ENCODE results near the gene CALML4. TPM values are rescaled to one million over a fixed set of nuclear protein-coding genes. Genes with fewer than 3 reads are reported as not detected.
"Not testable (repeated sequence)": the region's sequence is repeated elsewhere in the genome, so short reads cannot be mapped to it uniquely, and the experiment has no call there.

The CALML4 gene
- total RNA-seq, 1 experiment from 2014 or later, result 19.5 TPM

- ChIA-PET CTCF (no interaction called here), POLR2A (no interaction called here)
- TF ChIP-seq CTCF (IDR thresholded peaks at IDR 0.05; ENCODE audit: insufficient read depth in 1 of 2, low read depth in 1 of 2, low read length in 1 of 2, severe bottlenecking in 1 of 2, unreplicated experiment in 1 of 2), result no peak
Observed at GRCh38 chr15:68175526-68175925, 29.6 kb downstream of the CALML4 start.

GRCh38 chr15:68173119-68173518 lies 32.0 kb downstream of the CALML4 start:
- POLR2A ChIA-PET, result no interaction called here
- H3K4me1 Mint-ChIP-seq (ENCODE audit: low read depth, unreplicated experiment), result no peaks in the 10 kb centered on the region

More at GRCh38 chr15:68175526-68175925, 29.6 kb downstream of the CALML4 start:
- intact Hi-C loops (cut with micrococcal nuclease; ENCODE audit: unreplicated experiment), result no loop called here
- no peak overlapping the region for H3K4me3 ChIP-seq (ENCODE audit: low read depth, low read length)
- no peaks in the 10 kb centered on the region for H3K36me3 ChIP-seq (ENCODE audit: control insufficient read depth, insufficient read depth, low read length)
- H3K4me1 ChIP-seq, result no peaks in the 10 kb centered on the region
- no peak overlapping the region for H3K4me3 Mint-ChIP-seq (ENCODE audit: unreplicated experiment)
- H3K27me3 ChIP-seq (replicated peaks; ENCODE audit: control insufficient read depth, insufficient read depth, low read length), result no peaks in the 10 kb centered on the region
- no peaks in the 10 kb centered on the region for H3K9me3 Mint-ChIP-seq (ENCODE audit: unreplicated experiment)
- H3K27me3 Mint-ChIP-seq (ENCODE audit: insufficient read depth, unreplicated experiment), result no peaks in the 10 kb centered on the region
- no TSS peak for BruUV-seq (replicated peaks)
- H3K9me3 ChIP-seq, result no peaks in the 10 kb centered on the region
- no peak for DNase-seq
- no peaks in the 10 kb centered on the region for H3K4me1 Mint-ChIP-seq (ENCODE audit: low read depth, unreplicated experiment)
- no peak overlapping the region for H3K27ac Mint-ChIP-seq (ENCODE audit: unreplicated experiment)
- H3K36me3 Mint-ChIP-seq (ENCODE audit: insufficient read depth, unreplicated experiment), result peaks cover 36% of the 10 kb centered on the region

GRCh38 chr15:68172037-68172436 lies 33.1 kb downstream of the CALML4 start:
- H3K9me3 Mint-ChIP-seq (ENCODE audit: unreplicated experiment); intact Hi-C loops (cut with micrococcal nuclease; ENCODE audit: unreplicated experiment): not testable (repeated sequence)
- H3K36me3 Mint-ChIP-seq (ENCODE audit: insufficient read depth, unreplicated experiment), result peaks cover 19% of the 10 kb centered on the region

More at GRCh38 chr15:68173119-68173518, 32.0 kb downstream of the CALML4 start:
- no peak for TF ChIP-seq CTCF (IDR thresholded peaks at IDR 0.05; ENCODE audit: insufficient read depth in 1 of 2, low read depth in 1 of 2, low read length in 1 of 2, severe bottlenecking in 1 of 2, unreplicated experiment in 1 of 2)
- H3K36me3 ChIP-seq (ENCODE audit: control insufficient read depth, insufficient read depth, low read length), result no peaks in the 10 kb centered on the region
- H3K27me3 ChIP-seq (replicated peaks; ENCODE audit: control insufficient read depth, insufficient read depth, low read length), result no peaks in the 10 kb centered on the region
- no peaks in the 10 kb centered on the region for H3K9me3 ChIP-seq
- CTCF ChIA-PET, result interaction anchor here (0.6 kb wide), 1 partner anchor 30 kb away, joined by 3 read pairs; no protein-coding TSS in a partner anchor
- H3K4me1 ChIP-seq, result no peaks in the 10 kb centered on the region
- H3K36me3 Mint-ChIP-seq (ENCODE audit: insufficient read depth, unreplicated experiment), result peaks cover 29% of the 10 kb centered on the region
- no peaks in the 10 kb centered on the region for H3K9me3 Mint-ChIP-seq (ENCODE audit: unreplicated experiment)
- no peaks in the 10 kb centered on the region for H3K27me3 Mint-ChIP-seq (ENCODE audit: insufficient read depth, unreplicated experiment)
- no peak overlapping the region for H3K4me3 Mint-ChIP-seq (ENCODE audit: unreplicated experiment)
- no peak overlapping the region for H3K27ac Mint-ChIP-seq (ENCODE audit: unreplicated experiment)
- intact Hi-C loops (cut with micrococcal nuclease; ENCODE audit: unreplicated experiment), result no loop called here
- H3K4me3 ChIP-seq (ENCODE audit: low read depth, low read length), result no peak overlapping the region
- no peak for DNase-seq
- BruUV-seq (replicated peaks), result no TSS peak

DNA sequence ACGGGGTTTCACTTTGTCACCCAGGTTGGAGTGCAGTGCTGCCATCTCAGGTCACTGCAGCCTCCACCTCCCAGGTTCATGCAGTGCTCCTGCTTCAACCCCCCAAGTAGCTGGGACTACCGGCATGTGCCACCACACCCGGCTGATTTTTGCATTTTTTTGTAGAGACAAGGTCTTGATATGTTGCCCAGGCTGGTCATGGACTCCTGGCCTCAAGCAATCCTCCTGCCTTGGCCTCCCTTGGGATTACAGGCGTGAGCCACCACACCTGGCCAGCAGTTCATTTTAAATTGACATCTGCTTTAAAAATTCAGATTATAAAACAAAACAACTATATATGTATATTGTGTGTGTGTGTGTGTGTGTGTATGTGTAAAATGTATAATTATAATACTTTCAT lies 38.3 kb downstream of the CALML4 start:
- no peaks in the 10 kb centered on the region for H3K4me1 ChIP-seq
- peaks cover 14% of the 10 kb centered on the region for H3K36me3 Mint-ChIP-seq (ENCODE audit: insufficient read depth, unreplicated experiment)
- H3K36me3 ChIP-seq (ENCODE audit: control insufficient read depth, insufficient read depth, low read length), result no peaks in the 10 kb centered on the region
- DNase-seq, result no peak
- H3K9me3 Mint-ChIP-seq (ENCODE audit: unreplicated experiment), result no peaks in the 10 kb centered on the region
- no peaks in the 10 kb centered on the region for H3K27me3 ChIP-seq (replicated peaks; ENCODE audit: control insufficient read depth, insufficient read depth, low read length)
- ChIA-PET POLR2A (no interaction called here), CTCF (no interaction called here)
- no peaks in the 10 kb centered on the region for H3K27me3 Mint-ChIP-seq (ENCODE audit: insufficient read depth, unreplicated experiment)
- no peak overlapping the region for H3K27ac Mint-ChIP-seq (ENCODE audit: unreplicated experiment)
- intact Hi-C loops (cut with micrococcal nuclease; ENCODE audit: unreplicated experiment), result no loop called here
- TF ChIP-seq CTCF (IDR thresholded peaks at IDR 0.05; ENCODE audit: insufficient read depth in 1 of 2, low read depth in 1 of 2, low read length in 1 of 2, severe bottlenecking in 1 of 2, unreplicated experiment in 1 of 2), result no peak
- H3K4me1 Mint-ChIP-seq (ENCODE audit: low read depth, unreplicated experiment), result peaks cover 7% of the 10 kb centered on the region
- H3K4me3 Mint-ChIP-seq (ENCODE audit: unreplicated experiment), result no peak overlapping the region
- no peaks in the 10 kb centered on the region for H3K9me3 ChIP-seq
- BruUV-seq (replicated peaks), result no TSS peak
- H3K4me3 ChIP-seq (ENCODE audit: low read depth, low read length), result no peak overlapping the region

More at GRCh38 chr15:68172037-68172436, 33.1 kb downstream of the CALML4 start:
- CTCF ChIA-PET; POLR2A ChIA-PET; H3K27ac Mint-ChIP-seq (ENCODE audit: unreplicated experiment); H3K36me3 ChIP-seq (ENCODE audit: control insufficient read depth, insufficient read depth, low read length); H3K4me3 Mint-ChIP-seq (ENCODE audit: unreplicated experiment); DNase-seq; H3K9me3 ChIP-seq; H3K4me3 ChIP-seq (ENCODE audit: low read depth, low read length); H3K4me1 ChIP-seq; H3K27me3 ChIP-seq (replicated peaks; ENCODE audit: control insufficient read depth, insufficient read depth, low read length); H3K4me1 Mint-ChIP-seq (ENCODE audit: low read depth, unreplicated experiment); H3K27me3 Mint-ChIP-seq (ENCODE audit: insufficient read depth, unreplicated experiment); BruUV-seq (replicated peaks): not testable (repeated sequence)
